Mucosa of rectum (tissue), 2 donors: Measurements from ENCODE around the gene USP3.

Experiments used
- H3K27ac ChIP-seq, 2 donors: one replicate each; pipeline ENCODE4 v1.7.0; 2013; ENCODE audit warnings: inconsistent platforms in 2 of 2, low read depth in 2 of 2, low read length in 2 of 2
- H3K27me3 ChIP-seq, 2 donors: one replicate each; pipeline ENCODE4 v1.7.0; 2013; ENCODE audit warnings: low read length in 2 of 2; ENCODE audit not compliant: control insufficient read depth in 2 of 2, insufficient read depth in 2 of 2
- H3K36me3 ChIP-seq, 2 donors: one replicate each; pipeline ENCODE4 v1.7.0; 2013; ENCODE audit warnings: low read length in 2 of 2; ENCODE audit not compliant: control insufficient read depth in 2 of 2, insufficient read depth in 2 of 2
- H3K4me1 ChIP-seq, 2 donors: one replicate each; pipeline ENCODE4 v1.7.0; 2013; ENCODE audit warnings: low read length in 2 of 2, mild to moderate bottlenecking in 1 of 2; ENCODE audit not compliant: control insufficient read depth in 2 of 2, insufficient read depth in 2 of 2
- H3K4me3 ChIP-seq, 2 donors: one replicate each; pipeline ENCODE4 v1.7.0; 2013; ENCODE audit warnings: low read length in 2 of 2
- H3K9ac ChIP-seq, 2 donors: one replicate each; pipeline ENCODE4 v1.7.0; 2013; ENCODE audit warnings: low read length in 2 of 2, low read depth in 1 of 2, mild to moderate bottlenecking in 1 of 2
- H3K9me3 ChIP-seq, 2 donors: one replicate each; pipeline ENCODE4 v1.7.0; 2013; ENCODE audit warnings: low read length in 2 of 2; ENCODE audit not compliant: control insufficient read depth in 2 of 2
- donor health status: healthy.
- donor health status: Normal muscosa, but diverticular disease.

USP3 gene

GRCh38 chr15:63556736-63557135, 52.3 kb downstream of the USP3 start:
- Histone ChIP-seq H3K9ac (no peak overlapping the region), H3K27ac (no peak overlapping the region)

GRCh38 chr15:63559753-63560152, 55.4 kb downstream of the USP3 start:
- Histone ChIP-seq H3K4me1 (no peaks in the 10 kb centered on the region), H3K9me3 (no peaks in the 10 kb centered on the region), H3K27ac (no peak overlapping the region), H3K36me3 (peaks cover 54 to 60% of the 10 kb centered on the region in 2 donors), H3K9ac (no peak overlapping the region), H3K4me3 (no peak overlapping the region), H3K27me3 (no peaks in the 10 kb centered on the region)

More at GRCh38 chr15:63556736-63557135, 52.3 kb downstream of the USP3 start:
- Histone ChIP-seq H3K9me3 (no peaks in the 10 kb centered on the region), H3K4me1 (peaks cover 3 to 11% of the 10 kb centered on the region in 2 donors), H3K4me3 (no peak overlapping the region), H3K27me3 (no peaks in the 10 kb centered on the region), H3K36me3 (peaks cover 35 to 38% of the 10 kb centered on the region in 2 donors)

- Histone ChIP-seq H3K4me3 (no peak overlapping the region), H3K36me3 (peaks cover 60 to 66% of the 10 kb centered on the region in 2 donors), H3K4me1 (no peaks in the 10 kb centered on the region), H3K9ac (no peak overlapping the region), H3K9me3 (no peaks in the 10 kb centered on the region), H3K27ac (no peak overlapping the region), H3K27me3 (no peaks in the 10 kb centered on the region)
Measured at GRCh38 chr15:63560741-63561448, 56.5 kb downstream of the USP3 start.

- Histone ChIP-seq H3K4me3 (no peak overlapping the region), H3K27ac (no peak overlapping the region), H3K9ac (no peak overlapping the region), H3K9me3 (no peaks in the 10 kb centered on the region), H3K36me3 (peaks cover 45 to 63% of the 10 kb centered on the region in 2 donors), H3K4me1 (no peaks in the 10 kb centered on the region), H3K27me3 (no peaks in the 10 kb centered on the region)
Measured at GRCh38 chr15:63564093-63564492, 59.7 kb downstream of the USP3 start.

- peaks cover 47 to 61% of the 10 kb centered on the region in 2 donors for H3K36me3 ChIP-seq
Measured at GRCh38 chr15:63565536-63566186, 61.3 kb downstream of the USP3 start.

GRCh38 chr15:63572749-63573464, 68.5 kb downstream of the USP3 start:
- H3K4me3 ChIP-seq, result no peak overlapping the region
- no peaks in the 10 kb centered on the region for H3K4me1 ChIP-seq
- peaks cover 48 to 58% of the 10 kb centered on the region in 2 donors for H3K36me3 ChIP-seq
- H3K9me3 ChIP-seq, result no peaks in the 10 kb centered on the region
- H3K9ac ChIP-seq, result no peak overlapping the region
- no peaks in the 10 kb centered on the region for H3K27me3 ChIP-seq
- H3K27ac ChIP-seq, result no peak overlapping the region

More at GRCh38 chr15:63565536-63566186, 61.3 kb downstream of the USP3 start:
- no peaks in the 10 kb centered on the region for H3K9me3 ChIP-seq
- no peak overlapping the region for H3K9ac ChIP-seq
- H3K4me3 ChIP-seq, result no peak overlapping the region
- no peaks in the 10 kb centered on the region for H3K27me3 ChIP-seq
- no peaks in the 10 kb centered on the region for H3K4me1 ChIP-seq
- H3K27ac ChIP-seq, result no peak overlapping the region

- Histone ChIP-seq H3K27ac (no peak overlapping the region), H3K4me1 (no peaks in the 10 kb centered on the region), H3K9me3 (no peaks in the 10 kb centered on the region), H3K9ac (no peak overlapping the region), H3K36me3 (peaks cover 44 to 58% of the 10 kb centered on the region in 2 donors), H3K4me3 (no peak overlapping the region), H3K27me3 (no peaks in the 10 kb centered on the region)
Measured at GRCh38 chr15:63573533-63573932, 69.1 kb downstream of the USP3 start.

- Histone ChIP-seq H3K4me1 (no peaks in the 10 kb centered on the region), H3K36me3 (peaks cover 44 to 52% of the 10 kb centered on the region in 2 donors), H3K27me3 (no peaks in the 10 kb centered on the region), H3K9me3 (no peaks in the 10 kb centered on the region), H3K9ac (no peak overlapping the region), H3K4me3 (no peak overlapping the region), H3K27ac (no peak overlapping the region)
Measured at GRCh38 chr15:63575312-63575711, 70.9 kb downstream of the USP3 start.

- Histone ChIP-seq H3K27ac (no peak overlapping the region), H3K4me1 (no peaks in the 10 kb centered on the region), H3K36me3 (peaks cover 35 to 42% of the 10 kb centered on the region in 2 donors)
Measured at GRCh38 chr15:63576441-63576840, 72.0 kb downstream of the USP3 start.

GRCh38 chr15:63582179-63582578, 77.8 kb downstream of the USP3 start:
- Histone ChIP-seq H3K27me3 (no peaks in the 10 kb centered on the region), H3K27ac (no peak overlapping the region), H3K4me1 (no peaks in the 10 kb centered on the region), H3K9me3 (no peaks in the 10 kb centered on the region), H3K4me3 (no peak overlapping the region), H3K36me3 (peaks cover 7 to 36% of the 10 kb centered on the region in 2 donors), H3K9ac (no peak overlapping the region)

More at GRCh38 chr15:63576441-63576840, 72.0 kb downstream of the USP3 start:
- Histone ChIP-seq H3K4me3 (no peak overlapping the region), H3K9me3 (no peaks in the 10 kb centered on the region), H3K9ac (no peak overlapping the region), H3K27me3 (no peaks in the 10 kb centered on the region)
